Measurements from ENCODE around the gene SEC14L6. TPM values are rescaled to one million over a fixed set of nuclear protein-coding genes. Genes with fewer than 3 reads are reported as not detected.

The SEC14L6 gene
- total and polyA plus RNA-seq, 9 of the 15 experiments (the other 6 are each of a cell fraction or from before 2014, with no cell fraction given) = 0.29 to 6.1 (median 1.9) TPM

GRCh38 chr22:30591588-30592359, 45.2 kb upstream of the SEC14L6 start, which contains the start of gene PES1 (continued):
- TF ChIP-seq SAP30 (IDR thresholded peaks at IDR 0.05; ENCODE audit: borderline replicate concordance, insufficient read depth, low read depth, low read length, poor library complexity, severe bottlenecking) = peak; percentile 87
- no peak for TF ChIP-seq POU5F1 (IDR thresholded peaks at IDR 0.05; ENCODE audit: borderline replicate concordance, low read depth, low read length, partially characterized antibody)
- no peak for TF ChIP-seq ZBTB49 (CRISPR knock-in tag; IDR thresholded peaks at IDR 0.05; ENCODE audit: borderline replicate concordance)
- no peak for TF ChIP-seq ZNF512 (tag; IDR thresholded peaks at IDR 0.05)
- no peak for TF ChIP-seq RFX5 (IDR thresholded peaks at IDR 0.05; ENCODE audit: low read depth, low read length)
- TF ChIP-seq NFIX (CRISPR knock-in tag; IDR thresholded peaks at IDR 0.05; ENCODE audit: low read depth) = no peak
- no peak for TF ChIP-seq HDAC2 (IDR thresholded peaks at IDR 0.05)
- no peak for TF ChIP-seq SRSF9 (IDR thresholded peaks at IDR 0.05; ENCODE audit: borderline replicate concordance, low read depth, low read length)
- no peak for TF ChIP-seq SMARCC2 (IDR thresholded peaks at IDR 0.05; ENCODE audit: low read depth)
- peak; percentile 45; the same call in 1 of the 2 replicates for TF ChIP-seq ETS1 (conservative IDR thresholded peaks at IDR 0.05; ENCODE audit: control insufficient read depth, low read depth, low read length)
- TF ChIP-seq RBM14 (IDR thresholded peaks at IDR 0.05; ENCODE audit: borderline replicate concordance, insufficient read depth, low read depth, low read length) = no peak
- TF ChIP-seq ZNF24 (IDR thresholded peaks at IDR 0.05) = no peak
- no peak for TF ChIP-seq NCOA4 (IDR thresholded peaks at IDR 0.05; ENCODE audit: partially characterized antibody)
- no peak; the same call in 1 of the 2 replicates for TF ChIP-seq DPF2 (IDR thresholded peaks at IDR 0.05)
- TF ChIP-seq PHTF2 (CRISPR knock-in tag; IDR thresholded peaks at IDR 0.05) = no peak
- TF ChIP-seq BCOR (IDR thresholded peaks at IDR 0.05) = no peak
- no peak for TF ChIP-seq ZNF584 (CRISPR knock-in tag; IDR thresholded peaks at IDR 0.05; ENCODE audit: low read depth)
- TF ChIP-seq ZNF668 (CRISPR knock-in tag; IDR thresholded peaks at IDR 0.05) = no peak
- TF ChIP-seq MYBL2 (IDR thresholded peaks at IDR 0.05; ENCODE audit: low read depth) = no peak
- no peak for TF ChIP-seq MYBL2 (CRISPR knock-in tag; IDR thresholded peaks at IDR 0.05; ENCODE audit: borderline replicate concordance)
- TF ChIP-seq ZNF311 (CRISPR knock-in tag; IDR thresholded peaks at IDR 0.05) = no peak
- TF ChIP-seq HOXB6 (CRISPR knock-in tag; IDR thresholded peaks at IDR 0.05; ENCODE audit: borderline replicate concordance) = no peak
- no peak for TF ChIP-seq IRF9 (tag; IDR thresholded peaks at IDR 0.05)
